Breast epithelium (tissue), 3 donors: ENCODE results near the gene PHKB.

Experiments used
- CTCF ChIP-seq, 3 donors: fragments of 450-650 bp; IDR thresholded peaks; one replicate each; pipeline ENCODE4 v1.5.1; 2016 to 2017; ENCODE audit warnings: antibody characterized with exemption in 3 of 3, mild to moderate bottlenecking in 3 of 3, moderate library complexity in 3 of 3
- POLR2A ChIP-seq: fragments of 450-650 bp; IDR thresholded peaks from one replicate; pipeline ENCODE4 v1.6.1; 2016; ENCODE audit warnings: antibody characterized with exemption, mild to moderate bottlenecking, moderate library complexity

- no peak for TF ChIP-seq CTCF (IDR thresholded peaks at IDR 0.05)
- TF ChIP-seq POLR2A, result no peak
Measured at GRCh38 chr16:47611848-47612493, 150.8 kb downstream of the PHKB start.
